GM21619 (cell line): ENCODE results near the gene GALNT9.

Source experiments
- ATAC-seq: cut with Tn5 transposase; IDR thresholded peaks from one replicate; pipeline ENCODE4 v1.9.1; 2021; ENCODE audit not compliant: unreplicated experiment

GALNT9 gene

GRCh38 chr12:132218527-132218875 lies 110.9 kb downstream of the GALNT9 start:
- ATAC-seq: no peak

GRCh38 chr12:132217800-132218526 lies 111.4 kb downstream of the GALNT9 start:
- no peak for ATAC-seq

DNA sequence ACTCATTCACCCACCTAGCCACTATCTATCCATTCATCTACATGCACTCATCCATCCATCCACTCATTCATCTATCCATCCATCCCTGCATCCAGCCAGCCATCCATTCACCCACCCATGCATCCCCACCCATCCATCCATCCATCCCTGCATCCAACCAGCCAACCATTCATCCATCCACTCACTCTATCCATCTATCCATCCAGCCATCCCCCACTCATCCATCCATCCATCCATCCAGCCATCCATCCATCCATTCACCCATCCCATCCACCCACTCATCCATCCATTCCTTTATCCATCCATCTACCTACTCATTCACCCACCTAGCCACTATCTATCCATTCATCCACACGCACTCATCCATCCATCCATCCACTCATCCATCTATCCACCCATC lies 112.0 kb downstream of the GALNT9 start:
- ATAC-seq: no peak

GRCh38 chr12:132216354-132216987 lies 112.9 kb downstream of the GALNT9 start:
- no peak for ATAC-seq

DNA sequence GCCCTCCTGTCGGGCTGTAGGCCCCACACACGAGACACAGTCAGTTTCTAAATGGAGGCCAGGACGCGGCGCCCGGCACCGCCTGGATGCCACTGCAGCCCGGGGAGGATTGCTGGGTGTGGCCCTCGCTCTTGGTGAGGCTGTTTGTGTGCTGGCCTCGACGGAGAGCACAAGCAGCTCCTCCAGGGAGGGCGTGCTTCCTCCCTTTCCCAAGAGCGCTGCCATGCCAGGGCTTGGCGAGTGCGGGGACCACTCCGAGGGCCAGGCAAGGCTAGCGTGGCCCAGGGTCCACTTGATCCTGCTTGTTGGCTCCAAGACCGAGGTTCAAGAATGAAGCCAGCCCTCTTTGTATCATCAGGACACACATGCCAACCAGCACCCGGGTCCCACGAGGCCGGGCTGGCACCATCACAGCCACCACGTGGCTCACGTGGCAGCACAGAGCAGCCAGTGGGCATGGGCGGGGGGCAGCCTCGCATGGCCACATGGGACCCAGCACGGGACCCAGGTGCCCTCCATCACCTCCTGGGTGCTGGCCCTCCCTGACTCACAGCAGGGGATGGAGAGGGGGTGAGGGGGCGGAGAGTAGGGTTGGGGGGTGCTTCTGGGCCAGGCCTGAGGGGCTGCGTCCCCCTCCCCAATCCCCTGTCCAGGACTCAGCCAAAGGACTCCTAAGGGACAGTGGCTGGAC lies 113.9 kb downstream of the GALNT9 start:
- no peak for ATAC-seq

DNA sequence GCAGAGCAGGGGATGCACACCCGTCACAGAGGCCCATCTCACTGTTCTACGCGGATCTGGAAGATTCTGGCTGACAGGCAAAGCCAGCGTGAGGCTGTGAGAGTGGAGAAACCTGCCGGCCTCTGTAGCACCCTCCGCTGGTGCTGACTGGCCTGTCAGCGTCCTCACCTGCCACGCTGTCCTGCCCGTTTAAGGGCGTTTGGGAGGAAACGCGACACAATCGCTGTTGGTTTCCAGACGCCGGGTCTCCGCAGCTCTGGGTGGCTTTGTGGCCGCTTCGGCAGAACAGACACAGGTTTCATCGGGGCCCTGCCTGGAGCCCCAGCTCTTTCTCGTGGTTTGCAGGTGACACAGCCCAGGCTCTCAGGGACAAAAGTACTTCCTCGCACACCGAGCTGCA lies 114.5 kb downstream of the GALNT9 start:
- no peak for ATAC-seq

DNA sequence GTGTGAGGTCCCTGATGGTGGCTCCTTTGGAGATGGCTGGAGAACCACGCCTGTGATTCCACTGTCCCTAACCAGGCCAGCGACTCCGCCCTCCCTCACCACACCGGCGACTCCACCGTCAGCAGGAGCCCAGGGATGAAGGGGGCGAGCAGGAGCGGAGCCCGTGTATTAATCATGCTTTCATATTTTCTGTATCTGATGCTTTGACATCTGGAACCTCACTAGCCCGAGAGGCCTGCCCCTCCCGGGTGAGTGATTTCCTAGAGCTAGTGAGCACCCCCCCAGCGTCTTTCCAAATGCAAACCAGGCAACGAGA lies 115.3 kb downstream of the GALNT9 start:
- ATAC-seq: no peak

- ATAC-seq: no peak
Measured at GRCh38 chr12:132213359-132214160, 115.8 kb downstream of the GALNT9 start.

- ATAC-seq: no peak
Measured at GRCh38 chr12:132211816-132212215, 117.6 kb downstream of the GALNT9 start.

GRCh38 chr12:132211326-132211725 lies 118.1 kb downstream of the GALNT9 start:
- no peak for ATAC-seq

DNA sequence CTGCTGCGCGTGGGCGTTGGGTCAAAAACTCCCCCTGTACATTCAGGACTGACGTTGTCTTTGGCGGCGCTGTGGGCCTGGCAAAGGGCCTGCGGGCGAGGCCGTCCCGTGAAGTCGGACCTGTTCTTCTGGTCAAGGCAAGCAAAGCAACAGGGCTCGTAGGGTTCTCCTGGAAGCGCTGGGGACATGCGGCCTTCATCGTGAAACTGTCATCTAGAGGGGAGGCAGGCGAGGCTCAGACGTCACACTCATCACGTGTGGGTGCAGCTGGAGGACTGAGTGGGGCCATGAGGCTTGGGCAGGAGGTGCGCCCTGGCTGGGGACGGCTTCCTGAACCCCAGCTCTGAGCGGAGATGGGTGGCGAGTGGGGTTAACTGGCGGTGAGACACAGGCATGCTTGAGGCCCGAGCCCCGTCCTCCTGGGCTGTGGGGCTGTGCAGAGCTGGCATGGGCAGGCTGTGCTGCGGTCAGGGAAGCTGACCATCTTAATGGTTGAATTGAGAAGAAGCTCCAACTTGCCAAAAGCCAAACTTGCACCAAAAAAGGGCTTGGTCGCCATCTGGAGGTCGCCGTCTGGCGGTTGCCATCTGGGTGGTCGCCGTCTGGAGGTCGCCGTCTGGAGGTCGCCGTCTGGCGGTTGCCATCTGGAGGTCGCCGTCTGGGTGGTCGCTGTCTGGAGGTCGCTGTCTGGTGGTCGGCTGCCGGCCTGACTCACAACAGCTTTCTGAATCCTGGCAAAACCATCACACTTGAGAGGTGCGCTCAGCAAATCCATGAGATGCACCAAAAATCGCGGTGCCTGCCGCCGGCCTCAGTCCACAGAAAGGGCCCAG lies 119.0 kb downstream of the GALNT9 start:
- ATAC-seq: no peak

DNA sequence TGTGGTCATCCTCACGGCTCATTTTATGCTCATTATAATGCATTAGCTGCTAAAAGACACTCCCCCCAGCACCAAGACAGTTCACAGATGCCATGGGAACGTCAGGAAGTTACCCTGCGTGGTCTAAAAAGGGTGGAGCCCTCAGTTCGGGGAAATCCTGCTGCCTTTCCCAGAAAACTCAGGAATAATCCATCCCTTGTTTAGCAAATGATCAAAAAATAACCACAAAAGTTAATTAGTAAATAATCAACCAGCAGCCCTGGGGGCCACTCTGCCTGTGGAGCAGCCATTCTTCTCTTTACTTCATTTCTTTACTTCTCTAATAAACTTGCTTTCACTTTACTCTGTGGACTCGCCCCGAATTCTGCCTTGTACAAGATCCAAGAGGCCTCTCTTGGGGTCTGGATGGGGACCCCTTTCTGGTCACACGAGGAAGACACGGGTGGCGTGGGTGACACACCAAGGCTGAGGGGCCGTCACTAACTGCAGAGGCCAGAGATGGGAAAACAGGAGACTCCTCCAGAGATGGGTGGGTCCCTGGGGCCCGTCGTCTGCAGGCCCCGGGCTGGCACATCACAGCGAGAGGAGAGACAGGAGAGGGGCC lies 119.7 kb downstream of the GALNT9 start:
- no peak for ATAC-seq

DNA sequence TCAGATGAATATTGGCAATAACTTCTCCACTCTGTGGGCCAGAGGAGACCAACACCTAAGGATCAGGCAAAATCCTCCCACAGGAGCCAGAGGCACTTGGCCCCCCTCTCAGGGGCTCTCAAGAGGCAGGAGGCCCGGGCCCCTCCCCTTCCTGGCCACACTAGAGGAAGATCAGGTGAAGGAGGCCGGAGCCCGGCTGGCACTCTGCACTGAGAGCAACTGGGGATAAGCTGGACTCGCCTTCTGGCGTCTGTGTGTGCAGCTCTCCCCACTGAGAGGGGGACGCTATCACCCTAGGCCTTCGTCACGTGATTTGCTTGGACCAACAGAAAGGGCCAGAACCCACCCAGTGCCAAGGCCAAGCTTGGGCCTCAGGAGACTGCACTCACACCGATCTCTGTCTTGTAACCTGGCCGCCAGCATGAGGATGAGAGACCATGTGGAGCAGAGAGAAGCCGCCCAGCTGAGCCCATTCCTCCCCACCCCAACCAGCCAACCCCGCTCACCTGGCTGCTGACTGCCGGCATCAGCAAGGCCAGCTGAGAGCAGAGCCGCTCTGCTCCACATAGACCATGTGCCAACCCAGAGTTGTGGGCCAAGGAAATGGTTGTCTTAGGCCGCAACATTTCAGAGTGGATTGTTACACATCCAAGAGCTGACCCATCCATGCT lies 121.1 kb downstream of the GALNT9 start:
- no peak for ATAC-seq

DNA sequence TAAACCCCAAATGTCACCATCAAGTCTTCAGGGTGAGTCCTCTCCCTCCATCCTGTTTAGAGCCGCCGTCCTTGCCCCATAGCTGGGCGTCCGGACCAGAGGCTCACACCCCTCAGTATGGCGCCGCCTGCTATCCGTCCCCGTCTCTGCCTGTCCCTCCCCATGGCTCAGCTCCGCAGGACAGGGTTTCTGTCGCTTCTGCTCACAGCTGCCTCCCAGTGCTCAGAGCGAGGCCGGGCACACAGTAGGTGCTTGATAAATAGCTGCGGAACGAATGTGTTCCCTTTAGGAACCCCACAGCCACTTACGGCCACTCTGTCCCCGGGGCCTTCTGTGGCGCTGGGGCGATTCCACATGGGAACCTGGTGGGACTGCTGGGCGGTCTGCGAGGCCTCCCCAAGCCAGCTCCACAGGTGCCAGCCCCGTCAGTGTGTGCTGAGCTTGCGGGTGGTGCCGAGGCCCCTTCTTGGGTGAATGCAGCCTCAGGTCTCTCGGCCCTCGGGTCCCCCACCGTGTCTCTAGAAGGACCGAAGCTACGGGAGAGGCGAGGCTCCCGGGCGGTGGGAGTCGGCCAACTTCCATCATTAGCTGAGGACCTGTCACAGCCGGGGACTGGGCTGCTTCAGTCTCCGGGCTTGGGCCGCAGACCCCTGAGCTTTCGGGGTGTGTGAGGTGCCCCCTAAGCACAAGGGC lies 122.2 kb downstream of the GALNT9 start:
- ATAC-seq: no peak

DNA sequence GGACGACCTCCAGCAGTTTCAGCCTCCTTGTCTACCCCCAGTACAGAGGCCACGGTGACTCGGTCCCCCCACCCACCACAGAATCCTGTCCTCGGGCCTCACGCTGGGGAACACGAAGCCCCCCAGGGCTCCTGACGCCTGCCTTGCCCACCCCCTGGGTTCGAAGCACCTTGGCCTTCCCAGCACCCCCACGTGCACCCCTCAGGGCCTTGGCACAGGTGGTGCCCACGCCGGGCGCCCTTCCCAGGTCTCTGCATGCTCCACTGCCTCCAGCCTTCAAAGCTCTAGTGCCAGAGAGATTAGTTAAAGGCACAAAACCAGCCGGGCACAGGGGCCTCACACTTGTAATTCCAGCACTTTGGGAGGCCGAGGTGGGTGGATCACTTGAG lies 123.3 kb downstream of the GALNT9 start:
- ATAC-seq: no peak

GRCh38 chr12:132205271-132206045 lies 123.9 kb downstream of the GALNT9 start:
- ATAC-seq: no peak

- no peak for ATAC-seq
Measured at GRCh38 chr12:132204793-132205270, 124.6 kb downstream of the GALNT9 start.

- ATAC-seq: no peak
Measured at GRCh38 chr12:132204063-132204792, 125.2 kb downstream of the GALNT9 start.
